ENCODE results near the gene DUSP7.

DNA sequence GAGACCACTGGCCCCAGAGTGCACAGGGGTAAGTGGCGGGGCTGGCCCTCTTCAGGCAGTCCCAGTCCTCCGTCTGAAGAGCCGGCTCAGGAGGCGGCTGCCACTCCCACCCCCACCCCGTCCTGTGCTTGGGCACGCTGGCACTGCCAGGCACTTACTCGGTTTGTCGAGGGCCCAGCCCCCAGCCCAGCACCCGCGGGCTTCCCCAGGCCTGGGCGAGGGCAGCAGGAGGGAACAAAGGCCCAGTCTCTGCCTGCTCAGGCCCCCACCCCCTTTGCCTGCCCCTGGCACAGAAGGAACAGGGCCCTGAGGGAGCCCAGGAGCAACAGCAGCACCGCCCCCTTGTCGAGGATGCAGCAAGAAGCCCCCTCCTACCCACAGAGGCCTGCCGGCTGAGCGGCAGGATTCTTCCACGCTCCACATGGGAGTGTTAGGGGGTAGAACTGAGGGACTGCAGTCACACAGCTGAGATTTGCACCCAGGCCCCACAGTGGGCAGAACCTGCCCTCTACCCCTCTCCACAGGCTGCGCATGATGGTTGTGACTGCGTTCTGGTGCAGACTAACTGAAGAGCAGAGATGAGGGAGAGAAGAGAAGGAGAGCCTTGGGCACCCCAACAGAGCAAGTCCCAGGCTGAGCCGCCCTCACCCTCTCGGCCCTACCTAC is 8.9 kb downstream of the DUSP7 start:
- TF ChIP-seq POLR2A (IDR thresholded peaks at IDR 0.05) (no peak), POLR2AphosphoS5 (IDR thresholded peaks at IDR 0.05) (no peak), EP300 (IDR thresholded peaks at IDR 0.05) (no peak)

All from gastroesophageal sphincter (tissue), 2 donors.